ENCODE results near the gene RRP1B.

RRP1B gene

DNA sequence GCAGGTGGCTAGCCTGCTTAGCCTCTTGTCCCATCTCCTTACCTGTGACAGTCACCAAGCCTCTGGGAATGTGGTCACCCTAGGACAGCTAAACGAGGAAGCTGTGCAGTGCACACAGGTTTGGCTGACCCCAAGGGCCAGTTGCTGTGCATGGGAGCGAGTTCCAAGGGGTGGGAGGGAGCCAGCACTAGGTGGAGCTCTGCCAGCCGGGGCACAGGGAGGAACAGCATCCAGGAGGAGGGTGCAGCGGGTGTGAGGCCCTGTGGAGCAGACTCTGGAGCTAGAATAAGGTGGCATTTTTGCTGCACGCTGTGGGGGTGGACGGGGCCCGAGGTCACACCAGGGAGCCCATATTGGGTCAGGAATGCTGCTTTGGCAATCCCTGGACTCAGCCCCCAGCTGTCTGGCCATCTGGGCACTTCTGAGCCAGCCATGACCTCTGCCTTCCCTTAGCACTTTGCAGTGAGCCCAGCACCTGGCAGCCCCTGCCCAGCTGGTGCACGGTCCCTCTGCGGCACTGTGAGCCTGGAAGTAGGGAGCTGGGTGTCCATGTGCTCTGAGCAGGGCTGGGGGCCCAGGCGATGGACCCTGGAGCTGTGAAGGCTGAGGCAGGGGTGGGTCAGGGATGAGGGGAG is 68.3 kb downstream of the RRP1B start:
- no peak for FAIRE-seq

DNA sequence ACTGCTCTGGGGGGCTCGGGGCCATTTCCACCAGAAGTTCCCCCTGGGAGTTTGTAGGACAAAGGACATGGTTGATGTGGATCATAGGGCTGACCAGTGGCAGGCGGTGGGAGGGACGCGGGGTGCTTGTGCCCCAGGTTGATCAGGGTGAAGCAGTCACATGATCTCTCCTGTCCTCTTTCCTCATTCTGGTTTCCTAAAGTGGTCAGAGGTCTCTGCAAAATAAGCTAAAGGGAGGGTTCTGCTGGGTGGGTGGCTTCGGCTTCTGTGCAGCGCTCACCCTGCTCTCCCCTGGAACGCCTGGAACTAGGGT is 68.8 kb downstream of the RRP1B start:
- FAIRE-seq: no peak

DNA sequence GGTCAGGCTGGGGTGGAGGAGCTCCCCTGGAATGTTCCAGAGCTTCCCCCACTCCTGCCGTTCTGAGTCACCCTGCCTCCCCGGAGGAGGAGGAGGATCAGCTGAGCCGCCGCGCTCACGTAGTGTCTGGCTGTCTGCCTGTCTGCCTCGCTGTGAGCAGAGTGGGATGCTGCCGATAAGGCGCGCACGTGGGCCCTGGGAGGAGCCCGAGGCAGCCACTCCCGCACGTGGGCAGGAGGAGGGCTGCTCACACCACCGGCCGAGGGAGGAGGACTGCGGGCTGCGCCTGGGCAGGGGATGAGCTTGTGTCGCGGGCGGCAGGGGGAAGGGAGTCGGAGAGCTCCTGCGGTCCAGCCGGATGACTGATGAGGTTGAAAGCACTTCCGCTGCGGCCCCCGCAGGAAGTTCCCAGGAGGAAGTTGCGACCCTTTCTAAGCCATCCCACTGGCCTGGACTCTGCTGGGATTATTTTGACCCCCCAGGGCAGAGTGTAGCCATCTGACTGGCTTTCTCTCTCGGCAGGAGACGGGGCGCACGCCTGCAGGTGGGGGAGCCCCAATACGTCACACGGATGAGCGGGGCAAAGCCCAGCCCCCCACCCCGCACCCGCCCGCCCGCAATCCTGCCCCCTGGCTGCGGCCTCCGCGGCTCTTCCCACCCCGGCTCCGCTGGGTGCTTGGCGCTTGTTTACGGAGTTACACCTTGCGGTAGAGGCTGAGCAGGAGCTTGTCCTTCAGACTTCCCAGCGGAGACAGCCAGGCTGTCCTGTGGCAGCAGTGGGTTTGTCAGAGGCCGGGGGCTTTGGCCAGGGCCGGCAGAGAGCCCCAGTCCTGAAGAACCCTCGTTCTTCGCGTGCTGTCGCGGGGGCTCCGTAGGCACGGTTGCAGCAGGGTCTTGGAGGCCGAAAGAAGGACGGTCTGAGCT is 69.4 kb downstream of the RRP1B start:
- FAIRE-seq: no peak

DNA sequence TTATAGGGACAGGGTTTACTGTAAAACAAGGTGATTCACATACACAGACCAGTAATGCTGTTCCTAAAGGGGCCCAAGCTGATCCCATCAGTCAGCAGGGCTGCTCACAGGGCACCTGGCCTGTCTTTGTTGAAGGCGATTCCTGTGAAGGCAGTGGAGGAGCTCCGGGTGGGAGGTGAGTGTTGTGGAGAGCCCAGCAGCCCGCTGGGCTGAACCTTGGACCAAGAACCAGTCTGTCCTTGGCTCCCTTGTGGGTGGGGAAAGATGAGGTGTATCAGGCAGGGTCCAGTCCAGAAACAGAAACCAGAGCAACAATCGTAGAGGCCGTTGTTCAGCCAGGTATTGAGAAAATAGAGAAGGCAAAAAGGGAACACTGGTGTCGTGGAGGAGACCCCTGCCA is 72.1 kb downstream of the RRP1B start:
- FAIRE-seq: no peak

DNA sequence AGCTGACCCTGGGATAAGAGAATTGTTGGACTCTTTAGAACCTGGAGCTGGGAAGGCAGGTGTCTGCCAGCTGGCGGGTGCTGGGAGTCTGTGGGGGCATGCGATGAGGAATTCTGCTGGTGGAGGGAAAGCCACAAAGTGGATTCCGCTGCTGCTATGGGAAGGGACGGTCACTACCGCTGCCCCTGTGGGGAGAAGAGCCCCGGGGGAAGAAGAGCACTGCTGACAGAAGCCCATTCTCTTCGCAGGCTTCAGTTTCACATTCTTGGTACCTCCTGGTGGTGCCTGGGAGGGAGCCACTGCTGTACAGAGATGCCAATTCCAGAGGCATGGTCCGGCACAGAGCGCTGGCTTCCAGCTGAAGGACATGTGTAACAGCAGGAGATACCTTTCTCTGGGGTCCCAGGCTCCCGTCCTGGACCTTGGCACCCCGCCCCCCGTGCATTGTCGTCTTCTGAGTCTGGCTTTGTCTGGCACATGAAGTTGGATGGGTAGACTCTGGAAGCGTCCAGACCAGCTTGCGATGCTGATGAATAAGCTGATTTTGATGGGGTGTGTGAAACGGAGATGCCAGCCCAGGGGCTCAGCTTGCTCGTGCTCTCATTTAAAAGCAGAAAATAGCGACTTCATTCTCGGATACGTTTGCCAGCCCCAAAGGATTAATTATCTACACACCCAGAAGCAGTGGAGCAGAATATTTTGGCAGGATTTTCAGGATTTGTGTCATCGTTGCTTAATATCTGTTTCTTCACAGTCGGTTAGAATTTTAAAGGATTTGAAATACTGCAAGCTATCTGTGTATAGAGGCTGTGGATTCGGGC is 72.7 kb downstream of the RRP1B start:
- no peak for FAIRE-seq

DNA sequence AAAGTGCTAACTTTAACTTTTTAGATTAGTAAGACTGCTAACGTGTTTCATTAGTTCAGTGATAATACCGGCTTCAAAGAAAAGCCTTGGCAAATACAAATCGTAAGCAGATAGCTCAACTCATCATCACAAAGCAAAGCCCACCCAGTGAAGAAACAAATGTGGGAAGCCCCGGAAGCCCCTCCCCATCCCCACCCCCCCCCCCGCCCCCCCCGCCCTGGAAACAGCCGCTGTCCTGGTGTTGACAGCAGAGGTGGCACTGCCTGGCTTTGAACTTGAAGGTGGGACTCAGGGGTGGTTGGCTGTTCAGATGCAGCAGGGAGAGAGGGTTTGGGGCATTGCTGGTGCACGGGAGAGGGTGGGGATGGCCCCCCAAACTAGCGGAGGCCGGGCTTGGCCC is 73.7 kb downstream of the RRP1B start:
- no peak for FAIRE-seq

DNA sequence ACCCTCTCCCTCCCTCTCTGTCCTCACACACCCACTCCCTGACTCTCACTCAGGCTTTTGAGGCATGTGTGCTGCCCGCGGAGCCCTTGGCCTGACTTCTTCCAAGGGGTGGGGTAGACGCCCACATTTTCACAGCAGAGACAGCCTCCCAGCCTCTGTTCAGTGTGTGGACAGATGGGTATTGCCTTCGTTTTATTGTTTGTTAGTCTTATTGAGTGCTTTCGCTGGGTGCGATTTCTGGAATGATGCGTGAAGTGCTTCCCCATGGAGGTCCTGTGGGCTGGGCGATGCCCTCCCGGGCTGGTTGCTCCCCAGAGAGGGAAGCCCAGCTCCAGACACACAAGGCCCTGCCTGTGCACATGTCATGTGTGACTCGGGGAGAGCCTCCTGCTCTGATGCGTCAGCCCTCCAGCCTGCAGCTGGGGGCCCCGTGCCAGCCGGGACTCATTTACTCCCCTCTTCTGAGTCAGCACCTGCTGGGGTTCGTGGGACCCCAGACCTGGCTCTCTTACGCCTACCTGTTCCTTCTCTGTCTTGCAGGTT is 74.2 kb downstream of the RRP1B start:
- no peak for FAIRE-seq

DNA sequence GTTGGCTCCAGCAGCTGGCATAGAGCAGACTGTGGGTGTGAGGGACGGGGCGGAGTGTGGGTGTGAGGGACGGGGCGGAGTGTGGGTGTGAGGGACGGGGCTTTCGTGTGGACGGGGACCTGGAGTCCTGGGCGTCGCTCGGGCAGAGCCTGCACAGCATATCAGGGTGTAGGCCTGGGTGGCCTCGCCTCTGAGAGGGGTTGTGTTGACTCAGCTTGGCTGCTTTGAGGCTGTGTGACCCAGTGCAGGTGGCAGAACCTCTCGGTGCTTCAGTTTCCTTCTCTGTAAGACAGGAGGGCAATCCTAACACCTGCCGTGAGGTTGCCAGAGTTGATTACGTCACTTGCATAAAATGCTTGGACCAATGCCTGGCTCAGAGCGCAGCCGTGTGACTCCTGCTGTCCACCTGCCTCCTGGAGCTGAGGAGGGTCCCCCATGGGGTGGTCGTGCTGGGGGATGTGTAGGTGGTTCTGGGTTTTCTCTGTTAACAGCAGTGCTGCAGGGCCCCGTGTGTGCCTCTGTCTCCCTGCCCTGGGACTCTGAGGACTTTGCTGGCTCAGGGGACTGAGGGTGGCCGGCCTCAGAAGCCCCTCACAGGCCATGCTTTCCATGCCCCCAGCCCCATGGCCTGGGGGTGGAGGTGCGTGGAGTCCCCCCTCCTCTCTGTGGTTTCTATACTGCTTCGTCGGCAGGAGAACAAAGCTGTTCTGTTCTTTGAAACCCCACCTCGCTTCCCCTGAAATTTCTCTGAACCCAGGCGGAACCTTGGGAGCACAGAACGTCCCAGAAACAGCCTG is 75.0 kb downstream of the RRP1B start:
- no peak for FAIRE-seq

DNA sequence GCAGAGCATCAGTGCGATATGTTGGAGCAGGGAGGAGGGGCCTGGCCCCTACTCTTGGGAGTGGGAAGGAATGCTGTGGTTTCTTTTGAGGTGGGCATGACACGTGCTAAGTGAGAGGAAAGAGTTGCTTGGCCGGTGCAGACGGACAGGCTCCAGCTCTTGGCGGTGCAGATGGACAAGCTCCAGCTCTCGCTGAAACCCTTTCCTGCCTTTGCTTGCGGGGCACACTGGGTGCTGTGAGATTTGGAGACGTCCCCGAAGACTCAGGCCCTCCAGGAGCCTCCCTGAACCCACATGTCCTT is 75.5 kb downstream of the RRP1B start:
- FAIRE-seq: no peak

DNA sequence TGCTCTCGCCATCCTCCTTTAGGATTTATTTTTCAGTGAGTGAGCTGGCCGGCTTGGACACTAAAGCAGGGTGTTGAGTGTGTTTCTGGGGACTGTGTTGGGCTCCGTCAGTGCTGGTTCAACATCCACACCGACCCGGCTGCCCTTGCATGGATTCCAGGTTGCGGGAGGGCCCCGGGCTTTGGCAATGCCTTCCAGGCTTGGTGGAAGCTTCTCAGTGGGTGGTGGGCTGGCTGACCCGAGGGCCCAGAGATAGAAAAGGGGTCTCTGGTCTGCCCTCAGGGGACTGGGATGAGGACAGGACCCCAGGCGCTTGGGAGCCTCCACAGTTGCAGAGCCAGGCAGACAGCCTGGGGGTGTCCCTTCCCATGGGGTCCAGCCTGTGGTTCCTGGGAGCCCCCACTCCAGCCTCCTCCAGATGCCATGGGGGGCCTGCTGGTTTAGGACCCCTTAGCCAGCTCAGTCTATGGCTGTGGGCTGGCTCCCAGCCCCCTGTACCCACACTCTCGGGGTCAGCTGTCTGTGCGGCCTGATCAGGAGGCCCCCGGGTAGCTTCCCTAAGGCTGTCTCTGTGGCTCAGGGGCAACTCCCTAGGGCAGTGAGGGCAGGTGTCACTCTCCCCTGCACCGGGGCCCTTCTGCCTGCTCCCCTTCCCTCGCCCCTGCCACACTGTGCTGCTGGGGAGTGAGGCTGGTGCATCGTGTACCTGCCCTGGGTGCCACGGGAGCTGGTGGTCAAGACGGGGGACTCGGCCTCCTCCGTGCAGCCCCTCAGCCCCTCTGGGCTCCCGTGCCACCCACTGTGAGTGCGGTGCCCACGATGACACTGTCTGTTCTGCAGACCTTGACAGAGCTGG is 76.1 kb downstream of the RRP1B start:
- FAIRE-seq: no peak

DNA sequence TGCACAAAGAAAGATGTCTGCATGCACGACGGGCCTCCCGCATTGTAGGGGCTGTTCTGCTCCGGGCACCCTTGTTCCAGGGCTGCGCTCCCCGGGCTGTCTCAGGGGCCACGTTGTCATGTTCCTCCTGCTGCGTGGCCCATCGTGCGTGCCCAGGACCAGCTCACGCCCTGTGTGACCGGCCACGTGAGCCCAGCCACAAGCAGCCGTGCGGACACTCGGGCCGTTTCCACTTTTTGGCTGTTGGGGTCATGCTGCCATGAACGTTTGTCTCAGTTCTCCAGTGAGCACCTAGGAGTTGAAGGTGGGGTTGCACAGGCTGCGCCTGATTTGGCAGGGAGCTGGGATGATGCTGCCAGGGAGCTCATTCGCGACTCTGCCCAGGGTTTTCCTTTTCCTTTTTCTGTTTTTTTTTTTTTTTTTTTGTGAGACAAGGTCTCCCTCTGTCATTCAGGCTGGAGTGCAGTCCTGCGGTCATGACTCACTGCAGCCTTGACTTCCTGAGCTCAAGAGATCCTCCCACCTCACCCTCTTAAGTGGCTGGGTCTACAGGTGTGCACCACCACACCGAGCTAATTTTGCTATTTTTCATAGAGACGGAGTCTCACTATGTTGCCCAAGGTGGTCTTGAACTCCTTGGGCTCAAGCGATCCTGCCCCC is 77.0 kb downstream of the RRP1B start:
- no peak for FAIRE-seq

DNA sequence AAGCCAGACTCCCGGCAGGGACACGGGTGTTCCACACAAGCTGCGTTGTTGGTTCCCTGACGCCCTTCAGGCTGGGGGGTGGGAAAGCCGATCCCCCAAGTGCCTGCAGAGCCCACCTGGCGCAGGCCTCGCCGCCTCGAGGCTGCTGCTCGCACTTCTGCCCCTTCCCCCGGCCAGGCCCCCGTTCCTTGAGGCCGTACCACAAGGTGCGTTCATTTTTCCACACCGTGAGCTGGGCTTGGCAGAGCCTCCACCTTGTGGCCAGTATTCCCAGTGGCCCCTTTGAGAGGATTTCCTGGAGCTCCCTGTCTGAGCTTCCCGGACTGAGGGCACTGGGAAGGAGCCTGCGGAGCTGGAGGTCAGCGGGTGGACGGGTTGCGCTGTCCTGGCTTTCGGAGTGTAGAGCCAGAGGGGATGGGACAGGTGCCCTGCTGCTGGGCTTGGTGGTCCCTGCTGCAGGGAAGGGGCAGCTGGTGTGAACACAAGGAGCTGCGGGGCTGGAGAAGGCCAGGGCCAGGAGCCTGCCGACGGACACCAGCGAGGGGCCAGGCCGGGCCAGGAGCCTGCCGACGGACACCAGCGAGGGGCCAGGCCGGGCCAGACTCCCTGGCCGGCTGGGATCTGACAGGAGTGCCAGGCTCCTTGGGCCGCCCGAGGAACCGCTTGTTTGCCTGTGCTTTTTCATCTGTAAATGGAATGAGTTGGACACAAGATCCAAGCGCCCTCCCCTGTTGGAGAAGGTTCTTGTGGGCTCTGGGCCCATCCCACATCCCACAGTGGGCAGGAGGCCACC is 78.0 kb downstream of the RRP1B start:
- no peak for FAIRE-seq

DNA sequence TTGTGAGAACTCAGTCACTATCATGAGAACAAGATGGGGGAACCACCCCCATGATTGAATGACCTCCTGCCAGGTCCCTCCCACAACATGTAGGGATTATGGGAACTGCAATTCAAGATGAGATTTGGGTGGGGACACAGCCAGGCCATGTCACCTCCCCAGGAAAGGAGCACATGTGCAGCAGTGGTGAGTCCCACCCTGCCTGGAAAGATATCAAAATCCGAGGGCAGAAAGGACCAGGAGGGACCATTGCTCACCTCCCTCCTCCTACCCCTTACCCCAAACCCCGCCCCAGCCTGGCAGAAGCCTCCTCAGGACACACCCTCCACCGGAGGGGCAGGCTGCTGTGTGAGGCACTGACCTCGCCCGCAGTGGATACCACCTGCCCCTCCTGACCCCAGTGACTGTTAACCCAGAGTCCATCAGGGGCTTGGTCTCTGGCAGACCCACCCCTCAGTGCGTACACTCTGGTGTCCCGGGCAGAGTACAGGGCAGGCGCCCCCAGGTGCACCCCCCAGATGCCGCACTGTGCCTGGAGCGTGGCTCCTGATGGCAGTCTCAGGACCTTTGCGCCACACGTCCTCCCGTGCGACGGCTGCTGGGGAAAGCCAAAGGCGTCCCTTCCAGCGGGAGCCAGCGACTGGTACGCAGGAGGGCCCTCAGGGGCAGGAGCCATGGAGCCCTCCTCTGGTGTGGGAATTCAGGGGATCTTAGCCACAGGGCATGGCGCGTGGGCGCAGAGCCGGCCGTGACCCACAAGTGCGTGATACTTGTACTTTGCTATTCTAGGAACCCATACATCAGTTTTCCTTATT is 80.5 kb downstream of the RRP1B start:
- FAIRE-seq: no peak

DNA sequence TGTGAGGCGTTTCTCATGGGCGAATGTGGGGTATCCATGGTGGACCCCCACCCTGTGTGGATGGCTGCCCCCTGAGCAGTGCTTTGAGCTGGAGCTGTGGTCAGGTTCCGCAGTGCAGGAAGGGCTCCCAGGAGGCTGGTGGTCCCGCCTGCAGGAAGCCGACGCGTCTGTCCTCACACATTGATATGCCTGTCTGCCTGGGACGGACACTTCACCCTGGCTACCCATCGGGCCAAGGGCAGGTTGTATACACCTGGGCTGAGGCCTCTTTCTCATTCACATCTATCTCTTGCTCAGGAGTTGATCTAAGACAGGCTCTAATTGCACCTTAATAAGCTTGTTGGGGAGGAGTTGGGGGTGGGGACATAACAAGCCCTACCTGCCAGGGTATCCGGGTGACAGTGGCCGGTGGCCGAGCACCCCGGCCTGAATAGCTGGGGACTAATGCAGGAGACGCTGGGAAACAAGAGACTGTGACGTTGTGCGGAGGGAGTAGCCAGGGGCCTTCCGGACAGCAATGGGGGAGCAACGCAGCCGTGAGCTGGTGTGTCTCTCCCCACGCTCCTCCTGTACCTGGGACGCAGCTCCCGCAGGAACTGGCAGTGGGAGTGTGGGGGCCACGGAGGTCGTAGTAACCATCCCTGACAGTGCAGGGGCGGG is 81.3 kb downstream of the RRP1B start:
- no peak for FAIRE-seq

DNA sequence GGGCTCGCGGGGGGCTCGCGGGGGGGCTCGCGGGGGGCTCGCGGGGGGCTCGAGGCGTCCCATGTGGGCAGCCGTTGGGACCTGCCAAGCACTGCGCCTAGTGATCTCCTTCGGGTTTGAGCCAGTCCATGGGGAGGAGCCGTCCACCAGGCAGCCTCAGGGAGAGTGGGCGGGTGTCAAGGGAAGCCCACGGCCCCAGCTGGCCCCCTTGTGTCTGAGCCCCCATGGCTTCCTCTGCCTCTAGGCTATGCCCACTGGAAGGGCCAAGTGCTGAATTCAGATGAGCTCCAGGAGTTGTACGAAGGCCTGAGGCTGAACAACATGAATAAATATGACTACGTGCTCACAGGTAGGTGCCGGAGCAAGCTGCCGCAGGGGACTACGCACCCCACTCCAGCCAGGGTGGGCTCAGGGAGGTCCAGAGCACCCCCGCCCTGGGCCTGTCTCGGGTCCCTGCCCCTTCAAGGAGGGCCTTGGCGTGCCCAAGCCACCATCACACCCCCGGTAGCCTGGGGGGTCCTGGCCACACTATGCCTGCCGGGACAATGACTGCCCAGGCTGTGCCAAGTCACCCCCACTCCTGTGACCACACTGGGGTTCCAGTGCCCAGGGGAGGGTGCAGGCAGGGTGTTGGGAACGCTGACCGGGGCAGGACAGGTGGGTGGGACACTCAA is 82.2 kb downstream of the RRP1B start:
- no peak for FAIRE-seq

DNA sequence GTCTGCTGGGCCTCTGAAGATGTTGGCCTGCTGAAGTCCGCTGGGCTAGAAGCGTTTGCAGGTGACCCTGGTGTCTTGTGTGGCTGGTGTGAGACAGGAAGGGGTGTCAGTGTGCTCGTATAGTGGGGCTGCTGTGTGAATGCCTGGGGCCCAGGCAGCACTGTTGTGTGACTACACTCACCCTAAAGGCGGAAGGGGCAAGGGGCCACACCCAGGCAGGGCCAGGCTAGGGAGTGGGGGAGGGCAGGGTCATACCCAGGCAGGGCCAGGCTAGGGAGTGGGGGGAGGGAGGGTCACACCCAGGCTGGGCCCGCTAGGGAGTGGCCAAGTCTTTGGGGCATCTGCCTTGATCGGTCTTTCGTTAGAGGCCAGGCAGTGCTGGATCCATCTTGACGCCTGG is 84.6 kb downstream of the RRP1B start:
- FAIRE-seq: no peak

DNA sequence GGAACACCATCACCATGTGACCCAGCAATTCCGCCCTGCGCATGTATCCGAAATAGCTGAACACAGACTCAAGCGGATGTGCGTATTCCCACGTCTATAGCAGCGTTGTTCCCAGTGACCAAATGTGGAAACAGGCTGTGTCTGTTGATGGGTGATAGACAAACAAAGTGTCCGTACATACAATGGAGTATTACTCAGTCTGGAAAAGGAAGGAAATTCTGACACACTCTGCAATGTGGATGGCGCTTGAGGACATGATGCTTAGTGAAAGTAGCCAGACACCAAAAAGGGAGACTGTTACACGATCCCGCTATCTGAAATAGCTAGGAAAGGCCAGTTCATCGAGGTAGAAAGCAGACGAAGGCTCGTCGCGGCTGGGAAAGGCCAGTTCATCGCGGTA is 85.4 kb downstream of the RRP1B start:
- FAIRE-seq: no peak

Data from G401.6 (cell line).